PC-3 (cell line): ENCODE results near the gene ATG2A. TPM values are rescaled to one million over a fixed set of nuclear protein-coding genes. Genes with fewer than 3 reads are reported as not detected.

Experiments used
- ATAC-seq: fragments of 200-7000 bp; cut with Tn5 transposase; 2 replicates; pipeline ENCODE4 v1.9.1; 2020; ENCODE audit warnings: mild to moderate bottlenecking, moderate library complexity
- BruUV-seq: library from RNA; stranded (reverse); fragments of 400-500 nt; replicated peaks from 2 replicates; lab custom pipeline; 2021; lab: Mats Ljungman, UMichigan
- CTCF ChIA-PET: fragments of 300-600 bp; sonication (Branson Sonifier 250); formaldehyde crosslinking; loops from one replicate; lab custom pipeline; 2022; ENCODE audit warnings: antibody characterized with exemption; lab: Charles Lee
- POLR2A ChIA-PET: fragments of 300-600 bp; sonication (Branson Sonifier 250); formaldehyde crosslinking; loops from one replicate; lab custom pipeline; 2022; ENCODE audit warnings: antibody characterized with exemption; ENCODE audit not compliant: unreplicated experiment; lab: Charles Lee
- DNase-seq: peaks from one replicate; pipeline ENCODE4 v3.0.0-alpha.2; 2015
- H2AFZ ChIP-seq: fragments of 300-600 bp; sonication (generic); 2 replicates; pipeline ENCODE4 v1.6.0; 2016; ENCODE audit warnings: antibody characterized with exemption, low read length
- H3F3A ChIP-seq: fragments of 300-600 bp; sonication (generic); one replicate; pipeline ENCODE4 v1.6.0; 2017; ENCODE audit warnings: antibody characterized with exemption, low read length, control low read depth, mild to moderate bottlenecking; ENCODE audit not compliant: unreplicated experiment
- H3K27ac ChIP-seq: fragments of 300-600 bp; sonication (generic); 2 replicates; pipeline ENCODE4 v1.5.1; 2016; ENCODE audit warnings: mild to moderate bottlenecking, low read length
- H3K27me3 ChIP-seq: fragments of 300-600 bp; sonication (generic); 2 replicates; pipeline ENCODE4 v1.6.1; 2016; ENCODE audit warnings: low read length, mixed read lengths
- H3K36me3 ChIP-seq: fragments of 300-600 bp; sonication (generic); 2 replicates; pipeline ENCODE4 v1.6.1; 2016; ENCODE audit warnings: low read depth, mixed run types, low read length, mixed read lengths
- H3K4me1 ChIP-seq: fragments of 300-600 bp; sonication (generic); 2 replicates; pipeline ENCODE4 v1.5.1; 2016; ENCODE audit warnings: low read length; ENCODE audit not compliant: insufficient read depth
- H3K4me2 ChIP-seq: fragments of 300-600 bp; sonication (generic); 2 replicates; pipeline ENCODE4 v1.6.0; 2016; ENCODE audit warnings: low read length
- H3K4me3 ChIP-seq: fragments of 300-600 bp; sonication (generic); 2 replicates; pipeline ENCODE4 v1.5.1; 2016; ENCODE audit warnings: mild to moderate bottlenecking, low read length, mixed read lengths
- H3K79me2 ChIP-seq: fragments of 300-600 bp; sonication (generic); 2 replicates; pipeline ENCODE4 v1.6.1; 2017; ENCODE audit warnings: low read length, mixed read lengths
- H3K9ac ChIP-seq: fragments of 300-600 bp; sonication (generic); 2 replicates; pipeline ENCODE4 v1.6.0; 2016; ENCODE audit warnings: mild to moderate bottlenecking, low read length
- H3K9me2 ChIP-seq: fragments of 300-600 bp; sonication (generic); replicated peaks from 2 replicates; pipeline ENCODE4 v1.6.1; 2016; ENCODE audit warnings: mixed run types, low read length, mixed read lengths
- H3K9me3 ChIP-seq: fragments of 300-600 bp; sonication (generic); 2 replicates; pipeline ENCODE4 v1.6.1; 2016; ENCODE audit warnings: low read length, mixed read lengths
- H4K20me1 ChIP-seq: fragments of 300-600 bp; sonication (generic); 2 replicates; pipeline ENCODE4 v1.6.1; 2016; ENCODE audit warnings: low read length, mixed read lengths
- EZH2 ChIP-seq: fragments of 300-600 bp; sonication (generic); IDR thresholded peaks from one replicate; pipeline ENCODE4 v1.6.1; 2017; ENCODE audit warnings: antibody characterized with exemption, mild to moderate bottlenecking, low read length; ENCODE audit not compliant: unreplicated experiment
- EZH2phosphoT487 ChIP-seq: fragments of 300-600 bp; sonication (generic); IDR thresholded peaks from 2 replicates; pipeline ENCODE4 v1.6.1; 2018; ENCODE audit warnings: mild to moderate bottlenecking, antibody characterized with exemption, low read length, borderline replicate concordance
- intact Hi-C: fragments of 100-400 bp; cut with micrococcal nuclease; formaldehyde crosslinking; loops from 2 replicates; pipeline ENCODE4 v1.9.0; 2023
- total RNA-seq: library from RNA; depleted of rRNA; stranded (reverse); fragments of >200 nt; gene quantifications from 2 replicates; pipeline ENCODE4 v1.2.3, GENCODE V29; 2014
- TF ChIP-seq, protein P1 (sequence below): fragments of 300-600 bp; sonication (generic); conservative IDR thresholded peaks from 2 replicates; pipeline ENCODE4 v1.5.1; 2017; ENCODE audit warnings: antibody characterized with exemption, low read depth, mild to moderate bottlenecking, low read length

ATG2A gene
- total RNA-seq, 1 experiment from 2014 or later, result 45.6 TPM

DNA sequence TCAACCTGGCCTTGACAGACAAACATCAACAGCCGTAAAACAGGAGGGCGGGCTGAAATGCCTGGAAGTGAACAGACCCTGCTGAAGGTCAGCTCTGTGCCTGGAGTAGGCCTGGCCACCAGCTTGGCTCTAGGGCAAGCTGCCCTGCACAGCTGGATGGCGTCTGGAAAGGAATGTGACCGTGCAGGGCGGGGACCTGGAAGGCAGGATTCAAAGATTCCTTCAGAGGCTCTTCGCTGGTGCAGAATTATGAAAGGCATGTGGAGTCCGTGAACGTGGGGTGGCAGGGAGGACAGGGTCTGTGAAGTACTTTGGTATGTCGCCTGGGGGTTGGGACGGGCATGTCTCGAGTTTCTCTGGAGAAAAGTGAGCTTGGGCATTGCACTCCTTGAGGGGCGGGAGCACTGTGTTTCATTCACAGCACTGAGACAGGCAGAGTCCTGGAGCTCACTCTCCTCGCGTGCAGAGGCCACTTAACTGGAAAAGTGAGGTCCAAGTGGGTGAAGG, 40.1 kb downstream of the ATG2A start:
- H3K79me2 ChIP-seq, result peaks cover 72% of the 10 kb centered on the region
- no peaks in the 10 kb centered on the region for H3F3A ChIP-seq
- ATAC-seq (peak; percentile 27), DNase-seq (peak; percentile 76)
- no peak overlapping the region for H2AFZ ChIP-seq
- peak overlapping the region; percentile 87 for H3K4me2 ChIP-seq
- no TSS peak for BruUV-seq
- peak overlapping the region; percentile 29 for H3K27ac ChIP-seq
- ChIA-PET CTCF (interaction anchor here (0.5 to 1.5 kb wide), 6 partner anchors 8 to 30 kb away, joined by 3 to 10 read pairs (median 6); no protein-coding TSS in a partner anchor), POLR2A (interaction anchor here (0.7 to 1.0 kb wide), 5 partner anchors 8 to 103 kb away, joined by 3 to 5 read pairs (median 5); partner anchors contain the start of gene SF1)
- peaks cover 39% of the 10 kb centered on the region for H3K4me1 ChIP-seq
- TF ChIP-seq, protein P1, sequence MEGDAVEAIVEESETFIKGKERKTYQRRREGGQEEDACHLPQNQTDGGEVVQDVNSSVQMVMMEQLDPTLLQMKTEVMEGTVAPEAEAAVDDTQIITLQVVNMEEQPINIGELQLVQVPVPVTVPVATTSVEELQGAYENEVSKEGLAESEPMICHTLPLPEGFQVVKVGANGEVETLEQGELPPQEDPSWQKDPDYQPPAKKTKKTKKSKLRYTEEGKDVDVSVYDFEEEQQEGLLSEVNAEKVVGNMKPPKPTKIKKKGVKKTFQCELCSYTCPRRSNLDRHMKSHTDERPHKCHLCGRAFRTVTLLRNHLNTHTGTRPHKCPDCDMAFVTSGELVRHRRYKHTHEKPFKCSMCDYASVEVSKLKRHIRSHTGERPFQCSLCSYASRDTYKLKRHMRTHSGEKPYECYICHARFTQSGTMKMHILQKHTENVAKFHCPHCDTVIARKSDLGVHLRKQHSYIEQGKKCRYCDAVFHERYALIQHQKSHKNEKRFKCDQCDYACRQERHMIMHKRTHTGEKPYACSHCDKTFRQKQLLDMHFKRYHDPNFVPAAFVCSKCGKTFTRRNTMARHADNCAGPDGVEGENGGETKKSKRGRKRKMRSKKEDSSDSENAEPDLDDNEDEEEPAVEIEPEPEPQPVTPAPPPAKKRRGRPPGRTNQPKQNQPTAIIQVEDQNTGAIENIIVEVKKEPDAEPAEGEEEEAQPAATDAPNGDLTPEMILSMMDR, result no peak
- TF ChIP-seq EZH2phosphoT487 (no peak), EZH2 (no peak)
- peaks cover 23% of the 10 kb centered on the region for H3K36me3 ChIP-seq
- H4K20me1 ChIP-seq, result peaks cover 41% of the 10 kb centered on the region
- H3K9ac ChIP-seq, result peak overlapping the region; percentile 89
- no peaks in the 10 kb centered on the region for H3K9me3 ChIP-seq
- no peaks in the 10 kb centered on the region for H3K27me3 ChIP-seq
- H3K4me3 ChIP-seq, result peak overlapping the region; percentile 78
- no peaks in the 10 kb centered on the region for H3K9me2 ChIP-seq
- intact Hi-C loops, result no loop called here

DNA sequence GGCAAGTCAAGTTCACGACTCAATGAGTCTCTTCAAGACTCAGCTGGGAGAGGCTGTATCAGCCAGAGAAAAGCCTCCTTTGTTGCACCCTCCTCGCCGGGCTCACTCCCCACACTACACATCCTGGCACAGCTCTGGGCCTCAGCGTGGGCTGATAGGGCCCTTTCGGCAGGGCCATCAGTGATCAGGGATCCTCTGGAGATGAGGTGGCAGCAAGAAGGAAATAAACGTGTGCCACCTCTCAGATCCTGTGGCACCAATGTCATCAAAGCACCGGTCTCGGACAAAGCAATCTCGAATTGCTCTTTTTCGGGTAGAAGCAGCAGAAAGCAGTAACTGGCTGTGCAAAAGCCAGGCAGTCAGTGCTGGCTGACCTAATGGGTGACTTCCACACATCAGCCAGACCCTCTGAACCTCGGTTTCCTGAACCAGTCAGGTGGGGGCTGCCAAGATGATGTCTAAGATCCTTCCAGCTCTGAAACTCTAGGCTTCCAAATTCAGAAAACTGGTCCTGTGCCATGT, 40.7 kb downstream of the ATG2A start:
- intact Hi-C loops, result no loop called here
- no peak for DNase-seq
- ChIA-PET CTCF (interaction anchor here (0.9 to 1.2 kb wide), 4 partner anchors 12 to 32 kb away, joined by 3 to 10 read pairs (median 6); partner anchors contain the start of gene CDC42BPG), POLR2A (interaction anchor here (0.8 kb wide), 1 partner anchor 8 kb away, joined by 3 read pairs; no protein-coding TSS in a partner anchor)
- Histone ChIP-seq H3F3A (no peaks in the 10 kb centered on the region), H2AFZ (no peak overlapping the region), H3K4me3 (peak overlapping the region; percentile 78), H3K9me2 (no peaks in the 10 kb centered on the region), H3K9ac (peak overlapping the region; percentile 89), H3K36me3 (peaks cover 29% of the 10 kb centered on the region), H3K27me3 (no peaks in the 10 kb centered on the region), H3K9me3 (no peaks in the 10 kb centered on the region), H3K4me2 (peak overlapping the region; percentile 87), H3K4me1 (peaks cover 45% of the 10 kb centered on the region), H3K27ac (peak overlapping the region; percentile 29), H4K20me1 (peaks cover 47% of the 10 kb centered on the region), H3K79me2 (peaks cover 78% of the 10 kb centered on the region)
- no TSS peak for BruUV-seq
- TF ChIP-seq EZH2phosphoT487, result no peak
- no peak for TF ChIP-seq EZH2
- TF ChIP-seq, protein P1, result no peak
- no peak for ATAC-seq
